SJSA1 (cell line): ENCODE data around the gene MAPK12. TPM values are rescaled to one million over a fixed set of nuclear protein-coding genes. Genes with fewer than 3 reads are reported as not detected.

Experiments used
- DNase-seq, 2 experiments: peaks; one replicate each; pipeline ENCODE4 v3.0.0-alpha.2; 2015 to 2020; ENCODE audit warnings: low spot score in 2 of 2, low read depth in 1 of 2
- H3K27ac ChIP-seq: fragments of 250-450 bp; sonication (Bioruptor Pico); 2 replicates; pipeline ENCODE4 v1.5.1; 2020; ENCODE audit warnings: mild to moderate bottlenecking, moderate library complexity
- H3K27me3 ChIP-seq: fragments of 250-450 bp; sonication (Bioruptor Pico); replicated peaks from 2 replicates; pipeline ENCODE4 v1.5.1; 2020; ENCODE audit warnings: mild to moderate bottlenecking, moderate library complexity
- H3K36me3 ChIP-seq: fragments of 250-450 bp; sonication (Bioruptor Pico); 2 replicates; pipeline ENCODE4 v1.5.1; 2020; ENCODE audit warnings: mild to moderate bottlenecking
- H3K4me1 ChIP-seq: fragments of 250-450 bp; sonication (Bioruptor Pico); replicated peaks from 2 replicates; pipeline ENCODE4 v1.6.1; 2021; ENCODE audit warnings: mild to moderate bottlenecking
- H3K4me3 ChIP-seq: fragments of 250-450 bp; sonication (Bioruptor Pico); 2 replicates; pipeline ENCODE4 v1.5.1; 2020; ENCODE audit warnings: mild to moderate bottlenecking
- H3K9me3 ChIP-seq: fragments of 250-450 bp; sonication (Bioruptor Pico); replicated peaks from 2 replicates; pipeline ENCODE4 v1.5.1; 2020; ENCODE audit warnings: mild to moderate bottlenecking
- total RNA-seq: library from RNA; depleted of rRNA; stranded (reverse); fragments of >200 nt; shearing (Covaris generic); gene quantifications from 2 replicates; pipeline ENCODE4 v1.2.3, GENCODE V29; 2014

Gene MAPK12
- total RNA-seq, 1 experiment from 2014 or later, result 4.8 TPM

- Histone ChIP-seq H3K9me3 (no peaks in the 10 kb centered on the region), H3K27me3 (no peaks in the 10 kb centered on the region), H3K4me1 (peaks cover 33% of the 10 kb centered on the region), H3K27ac (peak overlapping the region; percentile 90), H3K36me3 (peaks cover 55% of the 10 kb centered on the region), H3K4me3 (peak overlapping the region; percentile 39)
- peak; percentile 72 to 94 for DNase-seq
Measured at GRCh38 chr22:50293441-50294318, 32.2 kb upstream of the MAPK12 start.

GRCh38 chr22:50292643-50293440, 31.4 kb upstream of the MAPK12 start:
- Histone ChIP-seq H3K27ac (peak overlapping the region; percentile 90), H3K4me3 (peak overlapping the region; percentile 39), H3K36me3 (peaks cover 63% of the 10 kb centered on the region), H3K27me3 (no peaks in the 10 kb centered on the region), H3K4me1 (peaks cover 33% of the 10 kb centered on the region), H3K9me3 (no peaks in the 10 kb centered on the region)
- peak in 1 of 2 experiments; percentile 51 for DNase-seq

GRCh38 chr22:50289942-50290630, 28.6 kb upstream of the MAPK12 start:
- no peak for DNase-seq
- Histone ChIP-seq H3K4me1 (peaks cover 33% of the 10 kb centered on the region), H3K27me3 (no peaks in the 10 kb centered on the region), H3K27ac (no peak overlapping the region), H3K9me3 (no peaks in the 10 kb centered on the region), H3K36me3 (peaks cover 85% of the 10 kb centered on the region), H3K4me3 (no peak overlapping the region)

- Histone ChIP-seq H3K9me3 (no peaks in the 10 kb centered on the region), H3K4me1 (peaks cover 29% of the 10 kb centered on the region), H3K27me3 (no peaks in the 10 kb centered on the region), H3K27ac (no peak overlapping the region), H3K36me3 (peaks cover 86% of the 10 kb centered on the region), H3K4me3 (no peak overlapping the region)
- no peak for DNase-seq
Measured at GRCh38 chr22:50289151-50289941, 27.9 kb upstream of the MAPK12 start.

GRCh38 chr22:50287731-50288130, 26.2 kb upstream of the MAPK12 start:
- Histone ChIP-seq H3K27me3 (no peaks in the 10 kb centered on the region), H3K27ac (no peak overlapping the region), H3K4me1 (peaks cover 17% of the 10 kb centered on the region), H3K9me3 (no peaks in the 10 kb centered on the region), H3K4me3 (no peak overlapping the region), H3K36me3 (peaks cover 87% of the 10 kb centered on the region)
- no peak for DNase-seq

- H3K4me1 ChIP-seq, result peaks cover 17% of the 10 kb centered on the region
- no peaks in the 10 kb centered on the region for H3K27me3 ChIP-seq
- peaks cover 88% of the 10 kb centered on the region for H3K36me3 ChIP-seq
- H3K27ac ChIP-seq, result no peak overlapping the region
- H3K9me3 ChIP-seq, result no peaks in the 10 kb centered on the region
- no peak overlapping the region for H3K4me3 ChIP-seq
- no peak for DNase-seq
Measured at GRCh38 chr22:50286701-50287318, 25.3 kb upstream of the MAPK12 start.

GRCh38 chr22:50286275-50286674, 24.8 kb upstream of the MAPK12 start:
- Histone ChIP-seq H3K36me3 (peaks cover 88% of the 10 kb centered on the region), H3K27me3 (no peaks in the 10 kb centered on the region), H3K4me1 (peaks cover 16% of the 10 kb centered on the region), H3K4me3 (no peak overlapping the region), H3K27ac (no peak overlapping the region), H3K9me3 (no peaks in the 10 kb centered on the region)
- no peak for DNase-seq

- H3K27ac ChIP-seq, result no peak overlapping the region
- no peak for DNase-seq
- no peaks in the 10 kb centered on the region for H3K9me3 ChIP-seq
- H3K4me1 ChIP-seq, result peaks cover 16% of the 10 kb centered on the region
- no peak overlapping the region for H3K4me3 ChIP-seq
- H3K27me3 ChIP-seq, result no peaks in the 10 kb centered on the region
- H3K36me3 ChIP-seq, result peaks cover 88% of the 10 kb centered on the region
Measured at GRCh38 chr22:50285568-50286229, 24.2 kb upstream of the MAPK12 start.

- Histone ChIP-seq H3K4me3 (no peak overlapping the region), H3K27ac (no peak overlapping the region), H3K9me3 (no peaks in the 10 kb centered on the region), H3K27me3 (no peaks in the 10 kb centered on the region), H3K36me3 (peaks cover 87% of the 10 kb centered on the region), H3K4me1 (peaks cover 16% of the 10 kb centered on the region)
- no peak for DNase-seq
Measured at GRCh38 chr22:50284479-50284878, 23.0 kb upstream of the MAPK12 start.

- H3K36me3 ChIP-seq, result peaks cover 87% of the 10 kb centered on the region
- DNase-seq, result no peak
- H3K4me1 ChIP-seq, result peaks cover 16% of the 10 kb centered on the region
- no peak overlapping the region for H3K27ac ChIP-seq
- H3K4me3 ChIP-seq, result no peak overlapping the region
- no peaks in the 10 kb centered on the region for H3K9me3 ChIP-seq
- H3K27me3 ChIP-seq, result no peaks in the 10 kb centered on the region
Measured at GRCh38 chr22:50283821-50284220, 22.3 kb upstream of the MAPK12 start.

- H3K4me3 ChIP-seq, result no peak overlapping the region
- peak overlapping the region; percentile 73 for H3K27ac ChIP-seq
- no peaks in the 10 kb centered on the region for H3K27me3 ChIP-seq
- peak; percentile 64 to 88 for DNase-seq
- H3K9me3 ChIP-seq, result no peaks in the 10 kb centered on the region
- peaks cover 16% of the 10 kb centered on the region for H3K4me1 ChIP-seq
- H3K36me3 ChIP-seq, result peaks cover 87% of the 10 kb centered on the region
Measured at GRCh38 chr22:50282361-50283155, 21.1 kb upstream of the MAPK12 start.

GRCh38 chr22:50281957-50282356, 20.5 kb upstream of the MAPK12 start:
- H3K9me3 ChIP-seq, result no peaks in the 10 kb centered on the region
- DNase-seq, result no peak
- H3K4me3 ChIP-seq, result no peak overlapping the region
- H3K36me3 ChIP-seq, result peaks cover 87% of the 10 kb centered on the region
- peak overlapping the region; percentile 73 for H3K27ac ChIP-seq
- no peaks in the 10 kb centered on the region for H3K27me3 ChIP-seq
- peaks cover 16% of the 10 kb centered on the region for H3K4me1 ChIP-seq
